GM23338 (cell line): ENCODE results near the gene KCNIP2. TPM values are rescaled to one million over a fixed set of nuclear protein-coding genes. Genes with fewer than 3 reads are reported as not detected.

Experiments
- ATAC-seq: fragments of 200-7000 bp; cut with Tn5 transposase; 3 replicates; pipeline ENCODE4 v1.9.1; 2020
- DNase-seq: peaks from one replicate; pipeline ENCODE4 v3.0.0-alpha.2; 2015; ENCODE audit warnings: low spot score
- H2AFZ ChIP-seq: fragments of 200-600 bp; sonication (generic); 2 replicates; pipeline ENCODE4 v1.8.0; 2016; ENCODE audit warnings: antibody characterized with exemption, mild to moderate bottlenecking, moderate library complexity
- H3F3A ChIP-seq: fragments of 200-600 bp; sonication (generic); replicated peaks from 2 replicates; pipeline ENCODE4 v1.8.0; 2017; ENCODE audit warnings: antibody characterized with exemption, mixed run types, low read depth
- H3K27ac ChIP-seq: fragments of 200-600 bp; sonication (generic); 2 replicates; pipeline ENCODE4 v1.6.1; 2016; ENCODE audit warnings: low read depth
- H3K27me3 ChIP-seq: fragments of 200-600 bp; sonication (generic); 2 replicates; pipeline ENCODE4 v1.8.0; 2016; ENCODE audit warnings: mild to moderate bottlenecking, mixed run types, moderate library complexity; ENCODE audit not compliant: insufficient read depth
- H3K36me3 ChIP-seq: fragments of 200-600 bp; sonication (generic); 2 replicates; pipeline ENCODE4 v1.8.0; 2016; ENCODE audit warnings: mild to moderate bottlenecking; ENCODE audit not compliant: insufficient read depth
- H3K4me1 ChIP-seq: fragments of 200-600 bp; sonication (generic); 2 replicates; pipeline ENCODE4 v1.8.0; 2016; ENCODE audit warnings: mild to moderate bottlenecking, moderate library complexity; ENCODE audit not compliant: insufficient read depth
- H3K4me2 ChIP-seq: fragments of 200-600 bp; sonication (generic); 2 replicates; pipeline ENCODE4 v1.7.1; 2017; ENCODE audit warnings: mixed run types
- H3K4me3 ChIP-seq: fragments of 200-600 bp; sonication (generic); 2 replicates; pipeline ENCODE4 v1.6.1; 2016; ENCODE audit warnings: mixed run types
- H3K79me2 ChIP-seq: fragments of 200-600 bp; sonication (generic); replicated peaks from 2 replicates; pipeline ENCODE4 v1.8.0; 2017; ENCODE audit warnings: mild to moderate bottlenecking; ENCODE audit not compliant: insufficient read depth
- H3K9me2 ChIP-seq: fragments of 200-600 bp; sonication (generic); 2 replicates; pipeline ENCODE4 v1.8.0; 2017; ENCODE audit not compliant: insufficient read depth
- H4K20me1 ChIP-seq: fragments of 200-600 bp; sonication (generic); replicated peaks from 2 replicates; pipeline ENCODE4 v1.8.0; 2017; ENCODE audit warnings: mild to moderate bottlenecking; ENCODE audit not compliant: insufficient read depth
- H3K27ac Mint-ChIP-seq: 2 replicates; pipeline ENCODE4 v1.8.0; 2020; ENCODE audit warnings: inconsistent platforms, mild to moderate bottlenecking, moderate library complexity, mixed read lengths
- H3K27me3 Mint-ChIP-seq: 3 replicates; pipeline ENCODE4 v1.8.0; 2022; ENCODE audit warnings: low read depth, mild to moderate bottlenecking, moderate library complexity, mixed read lengths, inconsistent platforms; ENCODE audit not compliant: insufficient read depth, poor library complexity
- H3K36me3 Mint-ChIP-seq: 3 replicates; pipeline ENCODE4 v1.8.0; 2021; ENCODE audit warnings: low read depth, mild to moderate bottlenecking, inconsistent platforms, moderate library complexity, mixed read lengths
- H3K4me1 Mint-ChIP-seq: 3 replicates; pipeline ENCODE4 v1.8.0; 2020; ENCODE audit warnings: mild to moderate bottlenecking, inconsistent platforms, mixed read lengths
- H3K4me3 Mint-ChIP-seq: 3 replicates; pipeline ENCODE4 v1.8.0; 2021; ENCODE audit warnings: moderate library complexity, mild to moderate bottlenecking, inconsistent platforms, mixed read lengths
- H3K9me3 Mint-ChIP-seq: 3 replicates; pipeline ENCODE4 v1.8.0; 2020; ENCODE audit warnings: moderate library complexity, mild to moderate bottlenecking, inconsistent platforms, mixed read lengths
- EZH2 ChIP-seq: fragments of 200-600 bp; sonication (generic); IDR thresholded peaks from one replicate; pipeline ENCODE4 v1.8.0; 2017; ENCODE audit warnings: antibody characterized with exemption, mild to moderate bottlenecking, low read depth; ENCODE audit not compliant: unreplicated experiment
- EZH2phosphoT487 ChIP-seq: fragments of 200-600 bp; sonication (generic); IDR thresholded peaks from one replicate; pipeline ENCODE4 v1.8.1; 2018; ENCODE audit warnings: antibody characterized with exemption; ENCODE audit not compliant: unreplicated experiment
- JUNB ChIP-seq: IDR thresholded peaks from one replicate; pipeline ENCODE4 v1.6.1; 2016; ENCODE audit warnings: antibody characterized with exemption; ENCODE audit not compliant: unreplicated experiment
- NANOG ChIP-seq: IDR thresholded peaks from 2 replicates; pipeline ENCODE4 v1.6.1; 2016; ENCODE audit warnings: antibody characterized with exemption, borderline replicate concordance
- STAT1 ChIP-seq: IDR thresholded peaks from one replicate; pipeline ENCODE4 v1.6.1; 2016; ENCODE audit warnings: antibody characterized with exemption; ENCODE audit not compliant: unreplicated experiment
- ZNF114 ChIP-seq: fragments of 250-450 bp; sonication (Bioruptor Pico); IDR thresholded peaks from 2 replicates; pipeline ENCODE4 v1.5.0; 2020; ENCODE audit warnings: mild to moderate bottlenecking, moderate library complexity
- ZNF331 ChIP-seq: fragments of 250-450 bp; sonication (Bioruptor Pico); IDR thresholded peaks from 2 replicates; pipeline ENCODE4 v1.5.0; 2020; ENCODE audit warnings: low read depth, mild to moderate bottlenecking, moderate library complexity
- polyA plus RNA-seq: library from polyadenylated mRNA; unstranded; fragments of >200 nt; fragmentation: Nextera tagmentation; extraction: Ambion mirVana; gene quantifications from 2 replicates; pipeline ENCODE4 v1.2.1, GENCODE V29; 2016
- total RNA-seq: library from RNA; depleted of rRNA; stranded (reverse); fragments of >200 nt; shearing (Covaris generic); gene quantifications from 2 replicates; pipeline ENCODE4 v1.2.3, GENCODE V29; 2014
- TF ChIP-seq, protein P1 (sequence below): fragments of 250-450 bp; sonication (Bioruptor Pico); IDR thresholded peaks from 2 replicates; pipeline ENCODE4 v1.5.0; 2020; ENCODE audit warnings: mild to moderate bottlenecking, moderate library complexity
- TF ChIP-seq, protein P2 (sequence below): IDR thresholded peaks from one replicate; pipeline ENCODE4 v1.6.1; 2018; ENCODE audit warnings: antibody characterized with exemption; ENCODE audit not compliant: unreplicated experiment
- TF ChIP-seq, protein P3 (sequence below), 2 experiments: fragments of 200-600 bp in 1 of 2; sonication (generic) in 1 of 2; conservative IDR thresholded peaks; 2 replicates each; pipeline versions ENCODE4 v1.5.1 to v1.6.1; 2016 to 2017; ENCODE audit warnings: antibody characterized with exemption in 2 of 2, low read depth in 2 of 2, mild to moderate bottlenecking in 2 of 2, moderate library complexity in 1 of 2

The KCNIP2 gene
- total and polyA plus RNA-seq, 2 experiments from 2014 or later: 2.2 to 2.6 TPM

DNA sequence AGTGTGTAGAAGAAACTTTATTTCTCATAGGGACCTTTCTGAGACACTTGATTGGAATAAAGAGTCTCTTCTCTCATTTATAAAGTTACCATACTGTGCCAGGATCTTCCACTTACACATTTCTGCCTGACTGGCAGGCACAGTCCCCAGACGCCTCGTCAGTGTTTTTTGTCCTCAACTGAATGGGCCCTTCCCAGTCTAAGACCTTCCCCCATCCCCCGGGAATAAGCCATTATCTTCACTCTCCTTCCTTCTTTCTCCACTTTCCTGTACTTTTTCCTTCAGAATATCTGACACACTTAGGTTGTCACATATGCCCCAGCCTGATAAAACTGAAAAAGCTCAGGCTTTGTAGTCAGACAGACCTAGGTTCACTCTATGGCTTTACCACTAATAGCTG is 35.3 kb upstream of the KCNIP2 start:
- no peaks in the 10 kb centered on the region for H3F3A ChIP-seq
- Mint-ChIP-seq H3K4me3 (no peak overlapping the region), H3K4me1 (peaks cover 8% of the 10 kb centered on the region), H3K27ac (no peak overlapping the region), H3K9me3 (no peaks in the 10 kb centered on the region), H3K36me3 (no peaks in the 10 kb centered on the region), H3K27me3 (no peaks in the 10 kb centered on the region)
- H3K9me2 ChIP-seq: no peaks in the 10 kb centered on the region
- no peak overlapping the region for H2AFZ ChIP-seq
- no peaks in the 10 kb centered on the region for H3K4me1 ChIP-seq
- no peaks in the 10 kb centered on the region for H3K27me3 ChIP-seq
- no peaks in the 10 kb centered on the region for H3K36me3 ChIP-seq
- H3K4me3 ChIP-seq: no peak overlapping the region
- H4K20me1 ChIP-seq: 0 out of 2 replicates have a peak, but pooled peaks cover 4% of the 10 kb centered on the region
- no peak overlapping the region for H3K27ac ChIP-seq
- no peaks in the 10 kb centered on the region for H3K79me2 ChIP-seq
- H3K4me2 ChIP-seq: no peak overlapping the region
- no peak for DNase-seq
- TF ChIP-seq EZH2phosphoT487: no peak
- TF ChIP-seq, protein P1, sequence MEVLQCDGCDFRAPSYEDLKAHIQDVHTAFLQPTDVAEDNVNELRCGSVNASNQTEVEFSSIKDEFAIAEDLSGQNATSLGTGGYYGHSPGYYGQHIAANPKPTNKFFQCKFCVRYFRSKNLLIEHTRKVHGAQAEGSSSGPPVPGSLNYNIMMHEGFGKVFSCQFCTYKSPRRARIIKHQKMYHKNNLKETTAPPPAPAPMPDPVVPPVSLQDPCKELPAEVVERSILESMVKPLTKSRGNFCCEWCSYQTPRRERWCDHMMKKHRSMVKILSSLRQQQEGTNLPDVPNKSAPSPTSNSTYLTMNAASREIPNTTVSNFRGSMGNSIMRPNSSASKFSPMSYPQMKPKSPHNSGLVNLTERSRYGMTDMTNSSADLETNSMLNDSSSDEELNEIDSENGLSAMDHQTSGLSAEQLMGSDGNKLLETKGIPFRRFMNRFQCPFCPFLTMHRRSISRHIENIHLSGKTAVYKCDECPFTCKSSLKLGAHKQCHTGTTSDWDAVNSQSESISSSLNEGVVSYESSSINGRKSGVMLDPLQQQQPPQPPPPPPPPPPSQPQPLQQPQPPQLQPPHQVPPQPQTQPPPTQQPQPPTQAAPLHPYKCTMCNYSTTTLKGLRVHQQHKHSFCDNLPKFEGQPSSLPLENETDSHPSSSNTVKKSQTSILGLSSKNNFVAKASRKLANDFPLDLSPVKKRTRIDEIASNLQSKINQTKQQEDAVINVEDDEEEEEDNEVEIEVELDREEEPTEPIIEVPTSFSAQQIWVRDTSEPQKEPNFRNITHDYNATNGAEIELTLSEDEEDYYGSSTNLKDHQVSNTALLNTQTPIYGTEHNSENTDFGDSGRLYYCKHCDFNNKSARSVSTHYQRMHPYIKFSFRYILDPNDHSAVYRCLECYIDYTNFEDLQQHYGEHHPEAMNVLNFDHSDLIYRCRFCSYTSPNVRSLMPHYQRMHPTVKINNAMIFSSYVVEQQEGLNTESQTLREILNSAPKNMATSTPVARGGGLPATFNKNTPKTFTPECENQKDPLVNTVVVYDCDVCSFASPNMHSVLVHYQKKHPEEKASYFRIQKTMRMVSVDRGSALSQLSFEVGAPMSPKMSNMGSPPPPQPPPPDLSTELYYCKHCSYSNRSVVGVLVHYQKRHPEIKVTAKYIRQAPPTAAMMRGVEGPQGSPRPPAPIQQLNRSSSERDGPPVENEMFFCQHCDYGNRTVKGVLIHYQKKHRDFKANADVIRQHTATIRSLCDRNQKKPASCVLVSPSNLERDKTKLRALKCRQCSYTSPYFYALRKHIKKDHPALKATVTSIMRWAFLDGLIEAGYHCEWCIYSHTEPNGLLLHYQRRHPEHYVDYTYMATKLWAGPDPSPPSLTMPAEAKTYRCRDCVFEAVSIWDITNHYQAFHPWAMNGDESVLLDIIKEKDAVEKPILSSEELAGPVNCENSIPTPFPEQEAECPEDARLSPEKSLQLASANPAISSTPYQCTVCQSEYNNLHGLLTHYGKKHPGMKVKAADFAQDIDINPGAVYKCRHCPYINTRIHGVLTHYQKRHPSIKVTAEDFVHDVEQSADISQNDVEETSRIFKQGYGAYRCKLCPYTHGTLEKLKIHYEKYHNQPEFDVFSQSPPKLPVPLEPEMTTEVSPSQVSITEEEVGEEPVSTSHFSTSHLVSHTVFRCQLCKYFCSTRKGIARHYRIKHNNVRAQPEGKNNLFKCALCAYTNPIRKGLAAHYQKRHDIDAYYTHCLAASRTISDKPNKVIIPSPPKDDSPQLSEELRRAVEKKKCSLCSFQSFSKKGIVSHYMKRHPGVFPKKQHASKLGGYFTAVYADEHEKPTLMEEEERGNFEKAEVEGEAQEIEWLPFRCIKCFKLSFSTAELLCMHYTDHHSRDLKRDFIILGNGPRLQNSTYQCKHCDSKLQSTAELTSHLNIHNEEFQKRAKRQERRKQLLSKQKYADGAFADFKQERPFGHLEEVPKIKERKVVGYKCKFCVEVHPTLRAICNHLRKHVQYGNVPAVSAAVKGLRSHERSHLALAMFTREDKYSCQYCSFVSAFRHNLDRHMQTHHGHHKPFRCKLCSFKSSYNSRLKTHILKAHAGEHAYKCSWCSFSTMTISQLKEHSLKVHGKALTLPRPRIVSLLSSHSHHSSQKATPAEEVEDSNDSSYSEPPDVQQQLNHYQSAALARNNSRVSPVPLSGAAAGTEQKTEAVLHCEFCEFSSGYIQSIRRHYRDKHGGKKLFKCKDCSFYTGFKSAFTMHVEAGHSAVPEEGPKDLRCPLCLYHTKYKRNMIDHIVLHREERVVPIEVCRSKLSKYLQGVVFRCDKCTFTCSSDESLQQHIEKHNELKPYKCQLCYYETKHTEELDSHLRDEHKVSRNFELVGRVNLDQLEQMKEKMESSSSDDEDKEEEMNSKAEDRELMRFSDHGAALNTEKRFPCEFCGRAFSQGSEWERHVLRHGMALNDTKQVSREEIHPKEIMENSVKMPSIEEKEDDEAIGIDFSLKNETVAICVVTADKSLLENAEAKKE (CRISPR knock-in tag): no peak
- TF ChIP-seq, protein P2, sequence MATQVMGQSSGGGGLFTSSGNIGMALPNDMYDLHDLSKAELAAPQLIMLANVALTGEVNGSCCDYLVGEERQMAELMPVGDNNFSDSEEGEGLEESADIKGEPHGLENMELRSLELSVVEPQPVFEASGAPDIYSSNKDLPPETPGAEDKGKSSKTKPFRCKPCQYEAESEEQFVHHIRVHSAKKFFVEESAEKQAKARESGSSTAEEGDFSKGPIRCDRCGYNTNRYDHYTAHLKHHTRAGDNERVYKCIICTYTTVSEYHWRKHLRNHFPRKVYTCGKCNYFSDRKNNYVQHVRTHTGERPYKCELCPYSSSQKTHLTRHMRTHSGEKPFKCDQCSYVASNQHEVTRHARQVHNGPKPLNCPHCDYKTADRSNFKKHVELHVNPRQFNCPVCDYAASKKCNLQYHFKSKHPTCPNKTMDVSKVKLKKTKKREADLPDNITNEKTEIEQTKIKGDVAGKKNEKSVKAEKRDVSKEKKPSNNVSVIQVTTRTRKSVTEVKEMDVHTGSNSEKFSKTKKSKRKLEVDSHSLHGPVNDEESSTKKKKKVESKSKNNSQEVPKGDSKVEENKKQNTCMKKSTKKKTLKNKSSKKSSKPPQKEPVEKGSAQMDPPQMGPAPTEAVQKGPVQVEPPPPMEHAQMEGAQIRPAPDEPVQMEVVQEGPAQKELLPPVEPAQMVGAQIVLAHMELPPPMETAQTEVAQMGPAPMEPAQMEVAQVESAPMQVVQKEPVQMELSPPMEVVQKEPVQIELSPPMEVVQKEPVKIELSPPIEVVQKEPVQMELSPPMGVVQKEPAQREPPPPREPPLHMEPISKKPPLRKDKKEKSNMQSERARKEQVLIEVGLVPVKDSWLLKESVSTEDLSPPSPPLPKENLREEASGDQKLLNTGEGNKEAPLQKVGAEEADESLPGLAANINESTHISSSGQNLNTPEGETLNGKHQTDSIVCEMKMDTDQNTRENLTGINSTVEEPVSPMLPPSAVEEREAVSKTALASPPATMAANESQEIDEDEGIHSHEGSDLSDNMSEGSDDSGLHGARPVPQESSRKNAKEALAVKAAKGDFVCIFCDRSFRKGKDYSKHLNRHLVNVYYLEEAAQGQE: no peak
- no peak for TF ChIP-seq STAT1
- TF ChIP-seq JUNB: no peak
- TF ChIP-seq ZNF114 (CRISPR knock-in tag): no peak
- TF ChIP-seq, protein P3, sequence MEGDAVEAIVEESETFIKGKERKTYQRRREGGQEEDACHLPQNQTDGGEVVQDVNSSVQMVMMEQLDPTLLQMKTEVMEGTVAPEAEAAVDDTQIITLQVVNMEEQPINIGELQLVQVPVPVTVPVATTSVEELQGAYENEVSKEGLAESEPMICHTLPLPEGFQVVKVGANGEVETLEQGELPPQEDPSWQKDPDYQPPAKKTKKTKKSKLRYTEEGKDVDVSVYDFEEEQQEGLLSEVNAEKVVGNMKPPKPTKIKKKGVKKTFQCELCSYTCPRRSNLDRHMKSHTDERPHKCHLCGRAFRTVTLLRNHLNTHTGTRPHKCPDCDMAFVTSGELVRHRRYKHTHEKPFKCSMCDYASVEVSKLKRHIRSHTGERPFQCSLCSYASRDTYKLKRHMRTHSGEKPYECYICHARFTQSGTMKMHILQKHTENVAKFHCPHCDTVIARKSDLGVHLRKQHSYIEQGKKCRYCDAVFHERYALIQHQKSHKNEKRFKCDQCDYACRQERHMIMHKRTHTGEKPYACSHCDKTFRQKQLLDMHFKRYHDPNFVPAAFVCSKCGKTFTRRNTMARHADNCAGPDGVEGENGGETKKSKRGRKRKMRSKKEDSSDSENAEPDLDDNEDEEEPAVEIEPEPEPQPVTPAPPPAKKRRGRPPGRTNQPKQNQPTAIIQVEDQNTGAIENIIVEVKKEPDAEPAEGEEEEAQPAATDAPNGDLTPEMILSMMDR (conservative IDR thresholded peaks at IDR 0.05; ENCODE audit: low read depth in 2 of 2): no peak
- TF ChIP-seq ZNF331: no peak
- no peak for TF ChIP-seq NANOG
- TF ChIP-seq EZH2: no peak
- no peak for ATAC-seq
